Fibroblast of lung (primary cell): Measurements from ENCODE around the gene ANO10. TPM values are rescaled to one million over a fixed set of nuclear protein-coding genes. Genes with fewer than 3 reads are reported as not detected.
"Not testable (repeated sequence)": the region's sequence is repeated elsewhere in the genome, so short reads cannot be mapped to it uniquely, and the experiment has no call there.

Source experiments
- DNase-seq, 2 donors: peaks; one replicate each; pipeline versions ENCODE4 v3.0.0 to v3.0.0-alpha.2; 2010; ENCODE audit warnings: low read depth in 2 of 2
- H2AFZ ChIP-seq: 2 replicates; pipeline ENCODE4 v1.5.1; 2012; ENCODE audit warnings: low read length, control low read depth, inconsistent platforms
- H3K27ac ChIP-seq: 2 replicates; pipeline ENCODE4 v1.5.1; 2011; ENCODE audit warnings: low read length, control low read depth; ENCODE audit not compliant: insufficient read depth
- H3K27me3 ChIP-seq: 2 replicates; pipeline ENCODE4 v1.5.1; 2011; ENCODE audit warnings: mild to moderate bottlenecking, low read length; ENCODE audit not compliant: control insufficient read depth, insufficient read depth
- H3K36me3 ChIP-seq: 2 replicates; pipeline ENCODE4 v1.5.1; 2011; ENCODE audit warnings: low read length; ENCODE audit not compliant: control insufficient read depth, insufficient read depth
- H3K4me1 ChIP-seq: 2 replicates; pipeline ENCODE4 v1.5.1; 2011; ENCODE audit warnings: low read length; ENCODE audit not compliant: control insufficient read depth, insufficient read depth; ENCODE audit errors: extremely low read depth
- H3K4me2 ChIP-seq: 2 replicates; pipeline ENCODE4 v1.5.1; 2011; ENCODE audit warnings: low read length, control low read depth; ENCODE audit not compliant: insufficient read depth; ENCODE audit errors: extremely low read depth
- H3K4me3 ChIP-seq, 4 experiments: fragments of 200-600 bp in 1 of 4; sonication (generic) in 1 of 4; replicated peaks in 1 of 4; 2 replicates each; pipeline ENCODE4 v1.5.1; 2011 to 2016; ENCODE audit warnings: low read length in 4 of 4, low read depth in 3 of 4, mild to moderate bottlenecking in 3 of 4, control low read depth in 2 of 4, inconsistent platforms in 1 of 4, mixed read lengths in 1 of 4; ENCODE audit not compliant: insufficient read depth in 1 of 4; ENCODE audit errors: control extremely low read depth in 1 of 4
- H3K79me2 ChIP-seq: 2 replicates; pipeline ENCODE4 v1.5.1; 2012; ENCODE audit warnings: mild to moderate bottlenecking, low read length, inconsistent platforms; ENCODE audit not compliant: control insufficient read depth, insufficient read depth
- H3K9ac ChIP-seq: 2 replicates; pipeline ENCODE4 v1.5.1; 2011; ENCODE audit warnings: mild to moderate bottlenecking, low read length, control low read depth; ENCODE audit not compliant: insufficient read depth
- H3K9me3 ChIP-seq: 2 replicates; pipeline ENCODE4 v1.5.1; 2012; ENCODE audit warnings: low read depth, low read length; ENCODE audit not compliant: control insufficient read depth, insufficient read depth
- H4K20me1 ChIP-seq: 2 replicates; pipeline ENCODE4 v1.5.1; 2011; ENCODE audit warnings: low read length; ENCODE audit not compliant: control insufficient read depth, insufficient read depth; ENCODE audit errors: extremely low read depth
- CTCF ChIP-seq, 2 donors: IDR thresholded peaks in 1 of 2; conservative IDR thresholded peaks in 1 of 2; 1 replicate in 1 of 2; 2 replicates in 1 of 2; pipeline ENCODE4 v1.5.1; 2011 to 2012; ENCODE audit warnings: low read length in 2 of 2, control low read depth in 1 of 2, inconsistent platforms in 1 of 2, low read depth in 1 of 2, mild to moderate bottlenecking in 1 of 2
- EZH2 ChIP-seq: IDR thresholded peaks from 2 replicates; pipeline ENCODE4 v1.5.1; 2012; ENCODE audit warnings: low read length, control low read depth, mild to moderate bottlenecking; ENCODE audit errors: missing control alignments
- polyA plus RNA-seq, 2 donors: library from polyadenylated mRNA; depleted of rRNA in 1 of 2; stranded (reverse) in 1 of 2; unstranded in 1 of 2; fragments of >200 nt; gene quantifications; 2 replicates each; pipeline ENCODE4 v1.2.1, GENCODE V29; 2011 to 2012; ENCODE audit warnings: missing spikeins in 1 of 2
- total RNA-seq: library from RNA; depleted of rRNA; stranded (reverse); fragments of >200 nt; gene quantifications from 2 replicates; pipeline ENCODE4 v1.2.1, GENCODE V29; 2014

Gene ANO10
- total and polyA plus RNA-seq, 2 donors (not counting 1 experiment from before 2014, with no cell fraction given) = 103 to 138 TPM

- no peaks in the 10 kb centered on the region for H3K9me3 ChIP-seq
- DNase-seq = no peak
- no peaks in the 10 kb centered on the region for H3K27me3 ChIP-seq
- H4K20me1 ChIP-seq = no peaks in the 10 kb centered on the region
- no peak overlapping the region for H2AFZ ChIP-seq
- no peak overlapping the region for H3K27ac ChIP-seq
- no peaks in the 10 kb centered on the region for H3K36me3 ChIP-seq
- no peaks in the 10 kb centered on the region for H3K79me2 ChIP-seq
- no peak overlapping the region for H3K4me2 ChIP-seq
- TF ChIP-seq EZH2 = no peak
- TF ChIP-seq CTCF (conservative IDR thresholded peaks at IDR 0.05 in 1 of 2, IDR thresholded peaks at IDR 0.05 in 1 of 2; ENCODE audit: low read depth in 1 of 2, low read length in 2 of 2) = no peak
- no peak overlapping the region for H3K4me3 ChIP-seq
- H3K4me1 ChIP-seq = peaks cover 6% of the 10 kb centered on the region
- no peak overlapping the region for H3K9ac ChIP-seq
These were observed 125.0 kb downstream of the ANO10 start for GRCh38 chr3:43496740-43497375.

- H3K4me3 ChIP-seq, H3K4me1 ChIP-seq, H2AFZ ChIP-seq, DNase-seq, H3K9ac ChIP-seq, H3K79me2 ChIP-seq, H3K36me3 ChIP-seq, H3K4me2 ChIP-seq, H4K20me1 ChIP-seq, H3K9me3 ChIP-seq, H3K27ac ChIP-seq, H3K27me3 ChIP-seq: not testable (repeated sequence)
These were observed 128.9 kb downstream of the ANO10 start for GRCh38 chr3:43492932-43493331.

GRCh38 chr3:43491807-43492206 is 130.0 kb downstream of the ANO10 start:
- H3K4me1 ChIP-seq, H3K79me2 ChIP-seq, H4K20me1 ChIP-seq, H3K4me2 ChIP-seq, H3K4me3 ChIP-seq, H3K27ac ChIP-seq, H3K9ac ChIP-seq, H3K27me3 ChIP-seq, H2AFZ ChIP-seq, H3K9me3 ChIP-seq, DNase-seq, H3K36me3 ChIP-seq: not testable (repeated sequence)

- no peaks in the 10 kb centered on the region for H4K20me1 ChIP-seq
- no peak overlapping the region for H2AFZ ChIP-seq
- no peaks in the 10 kb centered on the region for H3K27me3 ChIP-seq
- no peaks in the 10 kb centered on the region for H3K4me1 ChIP-seq
- no peak overlapping the region for H3K27ac ChIP-seq
- no peaks in the 10 kb centered on the region for H3K79me2 ChIP-seq
- H3K4me3 ChIP-seq = no peak overlapping the region
- no peak overlapping the region for H3K9ac ChIP-seq
- no peaks in the 10 kb centered on the region for H3K36me3 ChIP-seq
- TF ChIP-seq EZH2 (no peak), CTCF (conservative IDR thresholded peaks at IDR 0.05 in 1 of 2, IDR thresholded peaks at IDR 0.05 in 1 of 2; ENCODE audit: low read depth in 1 of 2, low read length in 2 of 2) (no peak)
- H3K4me2 ChIP-seq = no peak overlapping the region
- no peaks in the 10 kb centered on the region for H3K9me3 ChIP-seq
- no peak for DNase-seq
These were observed 131.1 kb downstream of the ANO10 start for GRCh38 chr3:43490640-43491185.
